ENCODE results near the gene IMMP2L.

The IMMP2L gene

GRCh38 chr7:111436608-111437007, 125.7 kb downstream of the IMMP2L start:
- H2AFZ ChIP-seq (ENCODE audit: low read length): no peak overlapping the region
- no peak overlapping the region for H3K4me3 ChIP-seq (ENCODE audit: low read length, poor library complexity, severe bottlenecking)
- H3K9me3 ChIP-seq (ENCODE audit: insufficient read depth, low read depth, low read length): peaks cover 14% of the 10 kb centered on the region
- H3K9ac ChIP-seq (ENCODE audit: low read depth, low read length, poor library complexity, severe bottlenecking): no peak overlapping the region
- no peaks in the 10 kb centered on the region for H3K27me3 ChIP-seq (ENCODE audit: insufficient read depth, low read length, poor library complexity, severe bottlenecking)
- no peaks in the 10 kb centered on the region for H3F3A ChIP-seq (ENCODE audit: low read depth)
- H3K79me2 ChIP-seq (ENCODE audit: insufficient read depth, low read length): no peaks in the 10 kb centered on the region
- H3K4me2 ChIP-seq (ENCODE audit: low read depth, low read length, poor library complexity, severe bottlenecking): no peak overlapping the region
- TF ChIP-seq EZH2phosphoT487 (IDR thresholded peaks at IDR 0.05; ENCODE audit: borderline replicate concordance): no peak
- TF ChIP-seq CTCF (conservative IDR thresholded peaks at IDR 0.05; ENCODE audit: low read length): no peak
- no peaks in the 10 kb centered on the region for H4K20me1 ChIP-seq (ENCODE audit: insufficient read depth, low read length, poor library complexity, severe bottlenecking)
- no peaks in the 10 kb centered on the region for H3K9me2 ChIP-seq (replicated peaks; ENCODE audit: low read depth, low read length)
- no peaks in the 10 kb centered on the region for H3K36me3 ChIP-seq (ENCODE audit: insufficient read depth, low read length)
- no peaks in the 10 kb centered on the region for H3K4me1 ChIP-seq (ENCODE audit: insufficient read depth, low read length, poor library complexity, severe bottlenecking)

- Histone ChIP-seq H3F3A (ENCODE audit: low read depth) (no peaks in the 10 kb centered on the region), H3K4me3 (ENCODE audit: low read length, poor library complexity, severe bottlenecking) (no peak overlapping the region), H3K4me1 (ENCODE audit: insufficient read depth, low read length, poor library complexity, severe bottlenecking) (no peaks in the 10 kb centered on the region), H3K36me3 (ENCODE audit: insufficient read depth, low read length) (no peaks in the 10 kb centered on the region), H3K9ac (ENCODE audit: low read depth, low read length, poor library complexity, severe bottlenecking) (no peak overlapping the region), H3K9me3 (ENCODE audit: insufficient read depth, low read depth, low read length) (peaks cover 14% of the 10 kb centered on the region), H3K9me2 (replicated peaks; ENCODE audit: low read depth, low read length) (no peaks in the 10 kb centered on the region), H2AFZ (ENCODE audit: low read length) (no peak overlapping the region), H3K4me2 (ENCODE audit: low read depth, low read length, poor library complexity, severe bottlenecking) (no peak overlapping the region), H4K20me1 (ENCODE audit: insufficient read depth, low read length, poor library complexity, severe bottlenecking) (no peaks in the 10 kb centered on the region), H3K79me2 (ENCODE audit: insufficient read depth, low read length) (no peaks in the 10 kb centered on the region), H3K27me3 (ENCODE audit: insufficient read depth, low read length, poor library complexity, severe bottlenecking) (no peaks in the 10 kb centered on the region)
- TF ChIP-seq EZH2phosphoT487 (IDR thresholded peaks at IDR 0.05; ENCODE audit: borderline replicate concordance) (no peak), CTCF (conservative IDR thresholded peaks at IDR 0.05; ENCODE audit: low read length) (no peak)
Observed at GRCh38 chr7:111433426-111433825, 128.9 kb downstream of the IMMP2L start.

- no peak for TF ChIP-seq CTCF (conservative IDR thresholded peaks at IDR 0.05; ENCODE audit: low read length)
- no peak for TF ChIP-seq EZH2phosphoT487 (IDR thresholded peaks at IDR 0.05; ENCODE audit: borderline replicate concordance)
- Histone ChIP-seq H3K9me3 (ENCODE audit: insufficient read depth, low read depth, low read length) (peaks cover 9% of the 10 kb centered on the region), H3K9ac (ENCODE audit: low read depth, low read length, poor library complexity, severe bottlenecking) (no peak overlapping the region), H3K9me2 (replicated peaks; ENCODE audit: low read depth, low read length) (no peaks in the 10 kb centered on the region), H2AFZ (ENCODE audit: low read length) (no peak overlapping the region), H3K4me3 (ENCODE audit: low read length, poor library complexity, severe bottlenecking) (no peak overlapping the region), H4K20me1 (ENCODE audit: insufficient read depth, low read length, poor library complexity, severe bottlenecking) (no peaks in the 10 kb centered on the region), H3K27me3 (ENCODE audit: insufficient read depth, low read length, poor library complexity, severe bottlenecking) (no peaks in the 10 kb centered on the region), H3K79me2 (ENCODE audit: insufficient read depth, low read length) (no peaks in the 10 kb centered on the region), H3K36me3 (ENCODE audit: insufficient read depth, low read length) (no peaks in the 10 kb centered on the region), H3F3A (ENCODE audit: low read depth) (no peaks in the 10 kb centered on the region), H3K4me1 (ENCODE audit: insufficient read depth, low read length, poor library complexity, severe bottlenecking) (no peaks in the 10 kb centered on the region), H3K4me2 (ENCODE audit: low read depth, low read length, poor library complexity, severe bottlenecking) (no peak overlapping the region)
Observed at GRCh38 chr7:111429781-111430180, 132.5 kb downstream of the IMMP2L start.

All from Loucy (cell line).